Type B pancreatic cell (in vitro differentiated cells): ENCODE data around the gene OR9Q2. TPM values are rescaled to one million over a fixed set of nuclear protein-coding genes. Genes with fewer than 3 reads are reported as not detected.
"Not testable (repeated sequence)": the region's sequence is repeated elsewhere in the genome, so short reads cannot be mapped to it uniquely, and the experiment has no call there.

ENCODE experiments used
- DNase-seq: peaks from one replicate; pipeline ENCODE4 v3.0.0; 2021; ENCODE audit warnings: mixed read lengths; ENCODE audit not compliant: unreplicated experiment; ENCODE audit errors: extremely low spot score
- H3K27ac Mint-ChIP-seq: 2 replicates; pipeline ENCODE4 v1.8.0; 2021; ENCODE audit warnings: mild to moderate bottlenecking, mixed read lengths
- H3K27me3 Mint-ChIP-seq: 2 replicates; pipeline ENCODE4 v1.8.0; 2021; ENCODE audit warnings: mixed read lengths
- H3K36me3 Mint-ChIP-seq: 2 replicates; pipeline ENCODE4 v1.8.0; 2021; ENCODE audit warnings: mixed read lengths
- H3K4me1 Mint-ChIP-seq: one replicate; pipeline ENCODE4 v1.8.0; 2021; ENCODE audit warnings: mixed read lengths; ENCODE audit not compliant: unreplicated experiment
- H3K4me3 Mint-ChIP-seq: 2 replicates; pipeline ENCODE4 v1.8.0; 2021; ENCODE audit warnings: mild to moderate bottlenecking, mixed read lengths
- H3K9me3 Mint-ChIP-seq: 2 replicates; pipeline ENCODE4 v1.8.0; 2021; ENCODE audit warnings: mixed read lengths
- CTCF ChIP-seq: fragments of 200-600 bp; sonication (generic); conservative IDR thresholded peaks from 2 replicates; pipeline ENCODE4 v1.5.0; 2021; ENCODE audit warnings: antibody characterized with exemption, mild to moderate bottlenecking
- total RNA-seq: library from RNA; stranded (reverse); gene quantifications from 2 replicates; pipeline ENCODE4 v1.2.1, GENCODE V29; 2021; ENCODE audit warnings: low replicate concordance

OR9Q2 gene
- total RNA-seq, 1 donor from 2014 or later: not detected

GRCh38 chr11:58192229-58192628 lies 3.4 kb downstream of the OR9Q2 start:
- Mint-ChIP-seq H3K9me3 (no peaks in the 10 kb centered on the region), H3K27me3 (no peaks in the 10 kb centered on the region), H3K27ac (no peak overlapping the region), H3K4me3 (no peak overlapping the region), H3K4me1 (no peaks in the 10 kb centered on the region), H3K36me3 (no peaks in the 10 kb centered on the region)
- no peak for DNase-seq
- TF ChIP-seq CTCF: no peak

GRCh38 chr11:58193391-58193790 lies 4.5 kb downstream of the OR9Q2 start:
- H3K27me3 Mint-ChIP-seq: no peaks in the 10 kb centered on the region
- no peak overlapping the region for H3K4me3 Mint-ChIP-seq
- no peak for DNase-seq
- no peaks in the 10 kb centered on the region for H3K9me3 Mint-ChIP-seq
- no peaks in the 10 kb centered on the region for H3K36me3 Mint-ChIP-seq
- no peak overlapping the region for H3K27ac Mint-ChIP-seq
- no peaks in the 10 kb centered on the region for H3K4me1 Mint-ChIP-seq
- TF ChIP-seq CTCF: no peak

- Mint-ChIP-seq H3K4me1 (no peaks in the 10 kb centered on the region), H3K36me3 (no peaks in the 10 kb centered on the region), H3K27me3 (no peaks in the 10 kb centered on the region), H3K9me3 (no peaks in the 10 kb centered on the region), H3K4me3 (no peak overlapping the region), H3K27ac (no peak overlapping the region)
- no peak for DNase-seq
- no peak for TF ChIP-seq CTCF
Measured at GRCh38 chr11:58195939-58196338, 7.1 kb downstream of the OR9Q2 start.

- TF ChIP-seq CTCF: no peak
- H3K9me3 Mint-ChIP-seq: no peaks in the 10 kb centered on the region
- no peaks in the 10 kb centered on the region for H3K36me3 Mint-ChIP-seq
- H3K27me3 Mint-ChIP-seq: no peaks in the 10 kb centered on the region
- H3K27ac Mint-ChIP-seq: no peak overlapping the region
- H3K4me3 Mint-ChIP-seq: no peak overlapping the region
- H3K4me1 Mint-ChIP-seq: no peaks in the 10 kb centered on the region
- no peak for DNase-seq
Measured at GRCh38 chr11:58199271-58199670, 10.4 kb downstream of the OR9Q2 start.

- no peak for TF ChIP-seq CTCF
- Mint-ChIP-seq H3K9me3 (no peaks in the 10 kb centered on the region), H3K4me3 (no peak within 1 kb of the TSS)
Measured at GRCh38 chr11:58204042-58204441, 15.2 kb downstream of the OR9Q2 start, which contains the start of gene OR1S2. OR1S2 (minus strand) TSS chr11:58204142; CDS start chr11:58204142, 0 bp downstream.

GRCh38 chr11:58212420-58212819 lies 23.6 kb downstream of the OR9Q2 start, which contains the start of gene OR1S1:
OR1S1 (plus strand) TSS chr11:58212720.
- H3K27ac Mint-ChIP-seq, H3K9me3 Mint-ChIP-seq, H3K4me1 Mint-ChIP-seq, DNase-seq, H3K4me3 Mint-ChIP-seq, H3K36me3 Mint-ChIP-seq, H3K27me3 Mint-ChIP-seq: not testable (repeated sequence)

More at GRCh38 chr11:58204042-58204441, 15.2 kb downstream of the OR9Q2 start, which contains the start of gene OR1S2:
- H3K4me1 Mint-ChIP-seq: no peaks in the 10 kb centered on the region
- no peaks in the 10 kb centered on the region for H3K36me3 Mint-ChIP-seq
- DNase-seq: no peak
- no peak within 1 kb of the TSS for H3K27ac Mint-ChIP-seq
- no peaks in the 10 kb centered on the region for H3K27me3 Mint-ChIP-seq
